ENCODE measurements around the gene TUBA1C.
"Not testable (repeated sequence)": the region's sequence is repeated elsewhere in the genome, so short reads cannot be mapped to it uniquely, and the experiment has no call there.

TUBA1C gene

GRCh38 chr12:49255857-49256637 is 8.8 kb upstream of the TUBA1C start:
- no peak for TF ChIP-seq CTCF (IDR thresholded peaks at IDR 0.05; ENCODE audit: extremely low read depth, insufficient read depth, missing control alignments)
- no peak for DNase-seq (ENCODE audit: low spot score)
- in situ Hi-C loops (cut with MboI; ENCODE audit: low pct_unique_long_range_greater_than_20kb, low sequenced_read_pairs, unreplicated experiment) = no loop called here

GRCh38 chr12:49257508-49258184 is 7.2 kb upstream of the TUBA1C start:
- DNase-seq (ENCODE audit: low spot score); in situ Hi-C loops (cut with MboI; ENCODE audit: low pct_unique_long_range_greater_than_20kb, low sequenced_read_pairs, unreplicated experiment): not testable (repeated sequence)

DNA sequence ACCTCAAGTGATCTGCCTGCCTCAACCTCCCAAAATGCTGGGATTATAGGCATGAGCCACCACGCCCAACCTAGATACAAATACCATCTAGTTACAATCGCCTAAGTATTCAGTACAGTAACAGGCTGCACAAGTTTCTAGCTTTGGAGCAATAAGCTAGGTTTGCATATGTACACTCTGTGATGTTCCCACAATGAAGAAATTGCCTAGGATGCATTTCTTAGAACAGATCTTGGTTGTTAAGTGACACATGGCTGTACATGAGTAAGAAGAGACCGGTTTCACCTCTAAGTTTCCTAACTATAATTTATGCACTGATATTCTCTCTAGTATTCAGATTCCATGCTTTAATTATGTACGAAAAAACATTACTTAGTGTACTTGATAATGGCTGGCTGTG is 5.4 kb upstream of the TUBA1C start:
- DNase-seq (ENCODE audit: low spot score) = no peak
- TF ChIP-seq CTCF (IDR thresholded peaks at IDR 0.05; ENCODE audit: extremely low read depth, insufficient read depth, missing control alignments) = no peak
- in situ Hi-C loops (cut with MboI; ENCODE audit: low pct_unique_long_range_greater_than_20kb, low sequenced_read_pairs, unreplicated experiment) = no loop called here

DNA sequence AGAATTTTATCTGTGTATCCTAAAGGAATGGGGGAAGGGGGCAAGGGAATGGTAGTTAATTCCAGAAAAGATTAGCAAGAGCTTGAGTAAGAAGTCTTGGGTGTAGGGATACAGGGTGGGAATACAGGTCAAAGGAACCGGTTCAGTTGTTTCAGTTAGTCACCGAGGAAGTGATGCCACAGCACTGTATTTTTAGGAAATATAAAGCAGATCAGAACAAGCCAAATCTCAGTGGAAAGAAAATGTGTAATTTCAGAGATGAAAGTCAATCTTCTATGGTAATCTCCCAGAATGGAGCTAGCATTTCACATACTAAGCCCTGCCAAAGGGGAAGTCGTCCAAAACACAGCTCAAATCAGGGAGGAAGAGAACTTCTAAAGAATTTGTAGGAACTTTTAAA is 4.7 kb upstream of the TUBA1C start:
- no peak for DNase-seq (ENCODE audit: low spot score)
- no peak for TF ChIP-seq CTCF (IDR thresholded peaks at IDR 0.05; ENCODE audit: extremely low read depth, insufficient read depth, missing control alignments)
- in situ Hi-C loops (cut with MboI; ENCODE audit: low pct_unique_long_range_greater_than_20kb, low sequenced_read_pairs, unreplicated experiment) = no loop called here

GRCh38 chr12:49260571-49261363 is 4.1 kb upstream of the TUBA1C start:
- no peak for TF ChIP-seq CTCF (IDR thresholded peaks at IDR 0.05; ENCODE audit: extremely low read depth, insufficient read depth, missing control alignments)
- DNase-seq (ENCODE audit: low spot score) = no peak
- in situ Hi-C loops (cut with MboI; ENCODE audit: low pct_unique_long_range_greater_than_20kb, low sequenced_read_pairs, unreplicated experiment) = no loop called here

- no peak for DNase-seq (ENCODE audit: low spot score)
- no peak for TF ChIP-seq CTCF (IDR thresholded peaks at IDR 0.05; ENCODE audit: extremely low read depth, insufficient read depth, missing control alignments)
- in situ Hi-C loops (cut with MboI; ENCODE audit: low pct_unique_long_range_greater_than_20kb, low sequenced_read_pairs, unreplicated experiment) = no loop called here
Observed at GRCh38 chr12:49261721-49262120, 3.2 kb upstream of the TUBA1C start.

- no peak for DNase-seq (ENCODE audit: low spot score)
- in situ Hi-C loops (cut with MboI; ENCODE audit: low pct_unique_long_range_greater_than_20kb, low sequenced_read_pairs, unreplicated experiment) = no loop called here
- no peak for TF ChIP-seq CTCF (IDR thresholded peaks at IDR 0.05; ENCODE audit: extremely low read depth, insufficient read depth, missing control alignments)
Observed at GRCh38 chr12:49263400-49263763, 1.5 kb upstream of the TUBA1C start.

All from GM13977 (cell line).